DOHH2 (cell line): ENCODE results near the gene GNAT1.

ENCODE experiments used
- EZH2phosphoT487 ChIP-seq: fragments of 200-600 bp; sonication (generic); IDR thresholded peaks from 2 replicates; pipeline ENCODE4 v1.6.1; 2017; ENCODE audit warnings: borderline replicate concordance, mild to moderate bottlenecking, antibody characterized with exemption, low read length, moderate library complexity, mixed read lengths
- TF ChIP-seq, protein P1 (sequence below): fragments of 200-600 bp; sonication (generic); IDR thresholded peaks from one replicate; pipeline ENCODE4 v1.5.1; 2014; ENCODE audit warnings: antibody characterized with exemption, mild to moderate bottlenecking, low read depth, low read length; ENCODE audit not compliant: poor library complexity, severe bottlenecking

DNA sequence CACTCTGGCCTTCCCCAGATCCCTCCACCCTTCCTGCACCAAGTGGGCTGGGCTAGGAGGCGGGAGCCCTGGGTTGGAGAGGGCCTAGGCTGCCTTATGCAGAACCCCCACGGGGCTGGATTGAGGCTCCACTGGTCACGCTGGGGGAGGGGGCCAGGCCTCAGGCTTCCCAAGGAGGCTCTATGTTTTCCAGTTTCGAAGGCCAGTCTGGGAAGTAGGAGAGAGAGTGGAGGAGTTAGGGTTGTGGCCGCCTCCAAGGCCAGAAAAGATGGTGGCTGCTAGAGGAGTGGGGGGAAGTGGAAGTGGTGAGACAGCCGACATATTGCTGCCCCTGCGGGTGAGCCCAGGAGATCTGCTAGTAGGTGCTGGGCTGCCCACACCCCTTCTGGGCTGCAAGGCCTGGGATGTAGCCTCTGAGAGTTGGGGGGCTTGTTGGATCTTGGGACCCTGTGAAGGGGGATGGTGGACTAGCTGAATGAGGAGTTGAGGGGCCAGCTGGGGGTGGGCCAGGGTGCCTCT is 45.8 kb downstream of the GNAT1 start:
- TF ChIP-seq, protein P1, sequence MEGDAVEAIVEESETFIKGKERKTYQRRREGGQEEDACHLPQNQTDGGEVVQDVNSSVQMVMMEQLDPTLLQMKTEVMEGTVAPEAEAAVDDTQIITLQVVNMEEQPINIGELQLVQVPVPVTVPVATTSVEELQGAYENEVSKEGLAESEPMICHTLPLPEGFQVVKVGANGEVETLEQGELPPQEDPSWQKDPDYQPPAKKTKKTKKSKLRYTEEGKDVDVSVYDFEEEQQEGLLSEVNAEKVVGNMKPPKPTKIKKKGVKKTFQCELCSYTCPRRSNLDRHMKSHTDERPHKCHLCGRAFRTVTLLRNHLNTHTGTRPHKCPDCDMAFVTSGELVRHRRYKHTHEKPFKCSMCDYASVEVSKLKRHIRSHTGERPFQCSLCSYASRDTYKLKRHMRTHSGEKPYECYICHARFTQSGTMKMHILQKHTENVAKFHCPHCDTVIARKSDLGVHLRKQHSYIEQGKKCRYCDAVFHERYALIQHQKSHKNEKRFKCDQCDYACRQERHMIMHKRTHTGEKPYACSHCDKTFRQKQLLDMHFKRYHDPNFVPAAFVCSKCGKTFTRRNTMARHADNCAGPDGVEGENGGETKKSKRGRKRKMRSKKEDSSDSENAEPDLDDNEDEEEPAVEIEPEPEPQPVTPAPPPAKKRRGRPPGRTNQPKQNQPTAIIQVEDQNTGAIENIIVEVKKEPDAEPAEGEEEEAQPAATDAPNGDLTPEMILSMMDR = no peak
- no peak for TF ChIP-seq EZH2phosphoT487
